Measurements from ENCODE around the gene TPI1. TPM values are rescaled to one million over a fixed set of nuclear protein-coding genes. Genes with fewer than 3 reads are reported as not detected.
"Not testable (repeated sequence)": the region's sequence is repeated elsewhere in the genome, so short reads cannot be mapped to it uniquely, and the experiment has no call there.

Gene TPI1
- total RNA-seq, 1 experiment from 2014 or later = 1,607 TPM

DNA sequence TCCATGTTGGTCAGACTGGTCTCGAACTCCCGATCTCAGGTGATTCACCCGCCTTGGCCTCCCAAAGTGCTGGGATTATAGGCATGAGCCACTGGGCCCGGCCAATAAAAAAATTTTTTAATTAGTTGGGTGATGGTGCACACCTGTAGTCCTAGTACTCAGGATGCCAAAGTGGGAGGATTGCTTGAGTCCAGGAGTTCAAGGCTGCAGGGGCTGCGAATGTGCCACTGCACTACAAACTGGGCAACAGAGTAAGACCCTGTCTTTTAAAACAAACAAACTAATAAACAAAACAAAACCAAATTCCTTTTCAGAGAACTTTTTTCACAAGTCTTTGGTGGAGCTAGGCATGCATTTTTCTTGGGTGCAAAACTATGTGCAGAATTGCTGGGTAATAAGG lies 15.9 kb downstream of the TPI1 start:
- Histone ChIP-seq H3K36me3 (replicated peaks; ENCODE audit: control insufficient read depth, insufficient read depth, low read length) (no peaks in the 10 kb centered on the region; the same call in 1 of the 2 replicates), H3K27me3 (ENCODE audit: control insufficient read depth, insufficient read depth, low read length) (no peaks in the 10 kb centered on the region), H3K4me3 (ENCODE audit: insufficient read depth, low read depth, low read length) (no peak overlapping the region)
- DNase-seq = no peak

DNA sequence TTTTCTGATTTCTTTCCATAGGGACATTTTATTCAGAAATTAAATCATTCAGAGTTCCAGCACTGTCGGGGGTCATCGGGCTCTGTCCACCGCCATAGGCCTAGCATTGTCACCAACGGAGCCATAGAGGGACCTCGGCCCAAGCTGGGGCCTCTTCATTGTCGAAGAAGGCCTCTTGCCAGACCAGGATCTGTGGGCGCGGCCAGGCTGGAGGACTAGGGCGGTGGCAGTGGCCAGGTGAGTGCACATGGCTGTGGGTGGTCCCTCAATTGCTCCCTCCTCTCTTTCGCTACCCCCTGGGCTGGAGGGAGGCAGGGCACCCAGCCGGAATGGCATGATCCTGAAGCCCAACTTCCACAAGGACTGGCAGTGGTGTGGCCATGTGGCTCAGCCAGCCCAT lies 16.4 kb downstream of the TPI1 start:
- Histone ChIP-seq H3K36me3 (replicated peaks; ENCODE audit: control insufficient read depth, insufficient read depth, low read length) (no peaks in the 10 kb centered on the region; the same call in 1 of the 2 replicates), H3K4me3 (ENCODE audit: insufficient read depth, low read depth, low read length) (no peak overlapping the region), H3K27me3 (ENCODE audit: control insufficient read depth, insufficient read depth, low read length) (no peaks in the 10 kb centered on the region)
- peak; percentile 13 for DNase-seq

DNA sequence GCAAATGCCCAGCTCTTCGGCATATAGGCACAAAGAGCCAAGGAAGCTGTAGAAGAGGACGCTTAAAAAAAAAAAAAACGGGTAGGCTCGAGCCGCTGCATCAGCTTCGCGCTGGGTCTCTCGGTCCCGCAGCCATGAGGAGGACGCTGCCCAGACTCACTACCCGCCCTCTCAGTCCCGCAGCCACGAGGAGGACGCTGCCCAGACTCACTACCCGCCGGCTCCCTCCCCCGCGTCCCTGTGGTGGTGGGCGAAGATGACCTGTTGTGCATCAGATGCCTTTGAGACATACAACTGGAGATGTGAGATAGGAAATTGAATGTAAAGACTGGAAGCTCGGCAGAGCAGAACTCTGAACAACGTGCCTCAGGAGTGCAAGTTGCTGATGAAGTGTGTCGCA lies 17.2 kb downstream of the TPI1 start:
- Histone ChIP-seq H3K4me3 (ENCODE audit: insufficient read depth, low read depth, low read length) (no peak overlapping the region), H3K27me3 (ENCODE audit: control insufficient read depth, insufficient read depth, low read length) (no peaks in the 10 kb centered on the region), H3K36me3 (replicated peaks; ENCODE audit: control insufficient read depth, insufficient read depth, low read length) (no peaks in the 10 kb centered on the region; the same call in 1 of the 2 replicates)
- DNase-seq = no peak

DNA sequence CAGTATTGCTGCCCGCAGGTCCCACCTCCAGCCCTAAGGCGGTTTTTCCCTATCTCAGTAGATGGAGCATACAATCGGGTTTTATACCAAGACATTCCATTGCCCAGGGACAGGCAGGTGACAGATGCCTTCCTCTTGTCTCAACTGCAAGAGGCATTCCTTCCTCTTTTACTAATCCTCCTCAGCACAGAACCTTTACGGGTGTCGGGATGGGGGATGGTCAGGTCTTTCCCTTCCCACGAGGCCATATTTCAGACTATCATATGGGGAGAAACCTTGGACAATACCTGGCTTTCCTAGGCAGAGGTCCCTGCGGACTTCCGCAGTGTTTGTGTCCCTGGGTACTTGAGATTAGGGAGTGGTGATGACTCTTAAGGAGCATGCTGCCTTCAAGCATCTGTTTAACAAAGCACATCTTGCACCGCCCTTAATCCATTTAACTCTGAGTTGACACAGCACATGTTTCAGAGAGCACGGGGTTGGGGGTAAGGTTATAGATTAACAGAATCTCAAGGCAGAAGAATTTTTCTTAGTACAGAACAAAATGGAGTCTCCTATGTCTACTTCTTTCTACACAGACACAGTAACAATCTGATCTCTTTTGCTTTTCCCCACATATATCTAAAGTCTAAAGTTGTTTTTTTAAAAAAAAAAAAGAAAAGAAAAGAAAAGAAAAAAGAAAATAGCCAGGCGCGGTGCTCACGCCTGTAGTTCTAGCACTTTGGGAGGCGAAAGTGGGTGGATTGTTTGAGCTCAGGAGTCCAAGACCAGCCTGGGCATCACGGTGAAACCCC lies 19.1 kb downstream of the TPI1 start:
- DNase-seq; H3K4me3 ChIP-seq (ENCODE audit: insufficient read depth, low read depth, low read length); H3K36me3 ChIP-seq (replicated peaks; ENCODE audit: control insufficient read depth, insufficient read depth, low read length); H3K27me3 ChIP-seq (ENCODE audit: control insufficient read depth, insufficient read depth, low read length): not testable (repeated sequence)

DNA sequence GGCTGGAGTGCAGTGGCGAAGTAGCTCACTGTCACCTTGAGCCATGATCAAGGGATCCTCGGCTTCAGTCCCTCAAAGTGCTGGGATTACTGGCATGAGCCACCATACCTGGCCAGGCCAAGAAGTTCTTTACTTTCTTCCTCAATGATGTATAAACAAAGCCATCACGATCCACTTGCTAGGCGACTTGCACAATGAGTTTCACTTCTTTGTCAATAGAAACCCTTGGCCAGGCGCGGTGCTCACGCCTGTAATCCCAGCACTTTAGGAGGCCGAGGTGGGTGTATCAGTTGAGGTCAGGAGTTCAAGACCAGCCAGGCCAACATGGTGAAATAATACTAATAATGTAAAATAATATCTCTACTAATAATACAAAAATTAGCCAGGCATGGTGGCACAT lies 20.1 kb downstream of the TPI1 start:
- no peak for DNase-seq
- H3K4me3 ChIP-seq (ENCODE audit: insufficient read depth, low read depth, low read length) = no peak overlapping the region
- no peaks in the 10 kb centered on the region for H3K27me3 ChIP-seq (ENCODE audit: control insufficient read depth, insufficient read depth, low read length)
- no peaks in the 10 kb centered on the region; the same call in 1 of the 2 replicates for H3K36me3 ChIP-seq (replicated peaks; ENCODE audit: control insufficient read depth, insufficient read depth, low read length)

DNA sequence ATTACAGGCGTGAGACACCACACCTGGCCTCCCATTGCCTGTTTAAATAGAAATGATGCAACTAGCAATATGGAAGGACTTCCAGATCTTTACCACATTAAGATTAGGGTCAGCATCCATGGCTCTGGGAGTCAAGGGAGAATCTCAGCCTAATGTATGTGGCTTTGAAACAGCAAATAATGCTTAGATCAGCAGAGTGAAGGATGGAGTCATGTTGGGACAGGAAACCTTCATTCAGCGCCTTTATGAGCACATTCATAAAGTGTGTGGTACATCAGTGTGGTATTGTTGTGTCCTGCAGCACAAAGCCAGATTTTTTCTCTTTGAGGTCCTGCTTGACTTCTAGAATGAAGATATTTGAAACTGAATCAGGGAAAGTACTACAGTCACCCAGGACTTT lies 21.0 kb downstream of the TPI1 start:
- H3K36me3 ChIP-seq (replicated peaks; ENCODE audit: control insufficient read depth, insufficient read depth, low read length) = no peaks in the 10 kb centered on the region; the same call in 1 of the 2 replicates
- no peak for DNase-seq
- no peak overlapping the region for H3K4me3 ChIP-seq (ENCODE audit: insufficient read depth, low read depth, low read length)
- no peaks in the 10 kb centered on the region for H3K27me3 ChIP-seq (ENCODE audit: control insufficient read depth, insufficient read depth, low read length)

DNA sequence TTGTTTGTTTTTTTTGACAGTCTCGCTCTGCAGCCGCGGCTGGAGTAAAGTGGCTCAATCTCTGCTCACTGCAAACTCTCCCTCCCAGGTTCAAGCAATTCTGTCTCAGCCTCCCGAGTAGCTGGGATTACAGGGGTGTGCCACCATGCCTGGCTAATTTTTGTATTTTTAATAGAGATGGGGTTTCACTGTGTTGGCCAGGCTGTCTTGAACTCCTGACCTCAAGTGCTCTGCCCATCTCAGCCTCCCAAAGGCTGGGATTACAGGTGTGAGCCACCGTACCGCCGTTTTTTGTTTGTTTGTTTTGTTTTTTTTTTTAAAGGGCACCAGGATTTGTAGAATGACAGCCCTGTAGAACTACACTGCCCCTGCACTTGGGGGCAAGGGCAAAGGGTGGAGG lies 21.5 kb downstream of the TPI1 start:
- H3K4me3 ChIP-seq (ENCODE audit: insufficient read depth, low read depth, low read length); DNase-seq: not testable (repeated sequence)

DNA sequence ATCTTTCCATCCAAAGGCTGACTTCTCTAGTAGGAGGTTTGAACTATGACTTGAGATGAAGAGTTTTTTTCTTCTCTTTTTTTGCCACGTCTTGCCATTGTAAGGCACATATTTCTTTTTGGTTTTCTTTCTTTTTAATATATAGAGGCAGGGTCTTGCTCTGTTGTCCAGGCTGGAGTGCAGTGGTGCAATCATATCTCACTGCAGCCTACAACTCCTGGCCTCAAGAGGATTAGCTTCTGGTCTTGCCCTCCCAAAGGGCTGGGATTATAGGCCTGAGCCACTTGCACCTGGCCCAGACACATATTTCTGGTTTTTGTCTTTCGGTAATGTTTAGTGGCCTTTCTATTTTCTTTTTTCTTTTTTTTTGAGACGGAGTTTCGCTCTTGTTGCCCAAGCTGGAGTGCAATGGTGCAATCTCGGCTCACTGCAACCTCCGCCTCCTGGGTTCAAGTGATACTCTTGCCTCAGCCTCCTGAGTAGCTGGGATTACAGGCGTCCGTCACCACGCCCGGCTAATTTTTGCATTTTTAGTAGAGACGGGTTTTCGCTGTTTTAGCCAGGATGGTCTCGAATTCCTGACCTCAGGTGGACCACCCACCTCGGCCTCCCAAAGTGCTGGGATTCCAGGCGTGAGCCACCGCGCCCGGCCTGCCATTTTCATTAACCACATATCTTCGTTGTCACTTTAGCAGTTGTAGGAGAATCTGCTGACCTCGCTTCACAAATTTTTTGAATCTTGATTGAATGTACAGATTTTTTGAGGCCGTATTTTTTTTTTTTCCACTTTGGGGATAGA lies 22.6 kb downstream of the TPI1 start:
- DNase-seq; H3K4me3 ChIP-seq (ENCODE audit: insufficient read depth, low read depth, low read length); H3K27me3 ChIP-seq (ENCODE audit: control insufficient read depth, insufficient read depth, low read length); H3K36me3 ChIP-seq (replicated peaks; ENCODE audit: control insufficient read depth, insufficient read depth, low read length): not testable (repeated sequence)

More for the DNA sequence above, 21.5 kb downstream of the TPI1 start:
- not testable (repeated sequence) for H3K36me3 ChIP-seq (replicated peaks; ENCODE audit: control insufficient read depth, insufficient read depth, low read length); H3K27me3 ChIP-seq (ENCODE audit: control insufficient read depth, insufficient read depth, low read length)

DNA sequence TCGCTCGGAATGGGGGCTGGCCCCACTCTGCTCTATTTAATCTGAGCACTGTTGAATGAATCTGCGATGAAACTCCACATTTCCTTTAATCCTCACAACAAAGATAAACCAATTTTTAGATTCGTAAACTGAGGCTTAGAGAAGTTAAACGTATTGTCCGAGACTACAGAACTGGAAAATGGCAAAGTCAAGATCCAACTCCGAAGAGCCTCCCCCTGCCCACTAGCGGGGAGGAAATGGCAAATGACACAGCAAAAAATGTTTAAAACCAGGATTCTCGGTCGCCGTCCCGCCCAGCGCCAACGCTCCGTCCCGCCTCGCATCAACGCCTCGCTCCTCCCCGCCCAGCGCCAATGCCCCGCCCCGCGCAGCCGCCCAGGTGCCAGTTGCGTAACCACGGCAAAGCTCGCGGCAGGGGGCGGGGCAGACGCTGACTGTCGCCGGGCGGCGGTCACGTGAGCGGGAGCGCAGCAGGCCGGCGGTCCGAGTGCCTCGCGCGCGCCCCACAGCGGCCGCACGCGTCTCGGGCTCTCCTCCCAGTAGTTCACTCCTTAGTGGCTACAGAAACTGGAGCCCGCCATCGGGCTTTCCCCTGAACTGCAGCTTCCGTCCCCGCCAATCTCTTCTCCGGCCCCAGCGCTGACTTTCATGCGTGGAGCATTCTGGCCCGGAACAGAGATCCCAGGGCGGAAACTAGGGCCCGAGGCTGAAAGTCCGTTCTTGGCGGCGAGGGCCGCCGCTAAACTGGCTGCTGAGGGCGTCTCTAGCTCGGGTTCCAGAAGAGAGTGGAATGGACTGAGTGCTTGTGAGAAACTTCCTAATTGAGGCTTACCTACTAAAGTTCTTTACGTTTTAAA lies 23.7 kb downstream of the TPI1 start:
- DNase-seq = peak; percentile 97
- H3K36me3 ChIP-seq (replicated peaks; ENCODE audit: control insufficient read depth, insufficient read depth, low read length) = no peaks in the 10 kb centered on the region
- H3K27me3 ChIP-seq (ENCODE audit: control insufficient read depth, insufficient read depth, low read length) = no peaks in the 10 kb centered on the region
- peak overlapping the region; percentile 60 for H3K4me3 ChIP-seq (ENCODE audit: insufficient read depth, low read depth, low read length)

DNA sequence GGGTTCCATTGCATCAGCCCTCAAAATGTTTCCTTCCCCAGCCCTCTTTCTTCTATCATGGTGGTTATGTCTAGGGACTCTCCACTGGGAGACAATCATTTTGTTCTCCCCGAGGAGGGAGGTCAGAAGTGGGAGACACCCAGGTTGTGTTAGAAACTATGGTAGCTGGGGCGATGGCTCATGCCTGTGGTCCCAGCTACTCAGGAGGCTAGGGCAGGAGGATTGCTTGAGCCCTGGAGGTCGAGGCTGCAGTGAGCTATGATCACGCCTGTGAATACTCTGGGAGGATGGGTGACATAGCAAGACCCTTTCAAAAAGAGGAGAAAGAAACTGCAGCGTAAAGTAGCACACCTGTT lies 24.3 kb downstream of the TPI1 start:
- Histone ChIP-seq H3K27me3 (ENCODE audit: control insufficient read depth, insufficient read depth, low read length) (no peaks in the 10 kb centered on the region), H3K36me3 (replicated peaks; ENCODE audit: control insufficient read depth, insufficient read depth, low read length) (no peaks in the 10 kb centered on the region), H3K4me3 (ENCODE audit: insufficient read depth, low read depth, low read length) (peak overlapping the region; percentile 60)
- no peak for DNase-seq

DNA sequence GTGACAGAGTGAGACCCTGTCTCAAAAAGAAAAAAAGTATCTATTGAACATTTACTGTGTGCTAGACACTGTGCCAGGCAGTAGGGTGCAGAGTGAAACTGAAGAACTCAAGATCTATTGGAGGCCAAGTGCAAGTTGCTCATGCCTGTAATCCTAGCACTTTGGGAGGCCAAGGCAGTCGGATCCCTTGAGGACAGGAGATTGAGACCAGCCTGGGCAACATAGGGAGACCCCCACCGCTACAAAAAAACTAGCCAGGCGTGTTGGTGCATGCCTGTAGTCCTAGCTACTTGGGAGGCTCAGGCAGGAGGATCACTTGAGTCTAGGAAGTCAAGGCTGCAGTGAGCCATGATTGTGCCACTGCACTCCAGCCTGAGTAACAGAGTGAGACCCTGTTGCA lies 25.4 kb downstream of the TPI1 start:
- not testable (repeated sequence) for H3K27me3 ChIP-seq (ENCODE audit: control insufficient read depth, insufficient read depth, low read length); H3K36me3 ChIP-seq (replicated peaks; ENCODE audit: control insufficient read depth, insufficient read depth, low read length); DNase-seq; H3K4me3 ChIP-seq (ENCODE audit: insufficient read depth, low read depth, low read length)

DNA sequence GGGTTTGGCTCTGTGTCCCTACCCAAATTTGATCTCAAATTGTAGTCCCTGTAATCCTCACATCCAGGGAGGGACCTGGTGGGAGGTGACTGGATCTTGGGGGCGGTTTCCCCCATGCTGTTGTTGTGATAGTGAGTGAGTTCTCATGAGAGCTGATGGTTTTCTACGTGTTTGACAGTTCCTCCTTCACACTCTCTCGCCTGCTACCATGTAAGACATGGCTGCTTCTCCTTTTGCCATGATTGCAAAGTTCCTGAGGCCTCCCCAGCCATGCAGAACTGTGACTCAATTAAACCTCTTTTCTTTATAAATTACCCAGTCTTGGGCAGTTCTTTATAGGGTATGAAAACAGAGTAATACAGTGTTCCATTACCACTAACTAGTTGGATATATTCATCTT lies 27.0 kb downstream of the TPI1 start:
- no peak for DNase-seq
- H3K27me3 ChIP-seq (ENCODE audit: control insufficient read depth, insufficient read depth, low read length) = no peaks in the 10 kb centered on the region
- H3K4me3 ChIP-seq (ENCODE audit: insufficient read depth, low read depth, low read length) = no peak overlapping the region
- no peaks in the 10 kb centered on the region for H3K36me3 ChIP-seq (replicated peaks; ENCODE audit: control insufficient read depth, insufficient read depth, low read length)

DNA sequence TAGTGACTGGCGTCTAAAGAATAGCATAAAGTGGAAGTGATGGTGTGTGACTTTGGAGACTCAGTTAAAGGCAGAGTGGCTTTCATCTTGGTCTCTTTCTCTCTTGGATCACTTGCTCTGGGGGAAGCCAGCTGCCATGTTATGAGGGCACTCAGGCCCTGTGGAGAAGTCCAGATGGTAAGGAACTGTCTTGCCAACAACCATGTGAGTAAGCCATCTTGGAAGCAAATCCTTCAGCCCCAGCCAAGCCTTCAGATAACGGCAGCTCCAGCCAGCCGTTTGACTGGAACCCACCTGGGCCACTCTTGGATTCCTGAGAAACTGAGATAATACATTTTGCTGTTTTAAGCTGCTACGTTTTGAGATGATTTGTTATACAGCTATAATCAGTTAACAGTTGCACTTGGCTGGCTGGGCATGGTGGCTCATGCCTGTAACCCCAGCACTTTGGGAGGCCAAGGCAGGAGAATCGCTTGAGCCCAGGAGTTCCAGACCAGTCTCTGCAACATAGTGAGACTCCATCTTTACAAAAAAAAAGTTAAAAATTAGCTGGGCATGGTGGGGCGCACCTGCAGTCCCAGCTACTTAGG lies 29.6 kb downstream of the TPI1 start:
- Histone ChIP-seq H3K27me3 (ENCODE audit: control insufficient read depth, insufficient read depth, low read length) (no peaks in the 10 kb centered on the region), H3K36me3 (replicated peaks; ENCODE audit: control insufficient read depth, insufficient read depth, low read length) (no peaks in the 10 kb centered on the region), H3K4me3 (ENCODE audit: insufficient read depth, low read depth, low read length) (no peak overlapping the region)
- no peak for DNase-seq

DNA sequence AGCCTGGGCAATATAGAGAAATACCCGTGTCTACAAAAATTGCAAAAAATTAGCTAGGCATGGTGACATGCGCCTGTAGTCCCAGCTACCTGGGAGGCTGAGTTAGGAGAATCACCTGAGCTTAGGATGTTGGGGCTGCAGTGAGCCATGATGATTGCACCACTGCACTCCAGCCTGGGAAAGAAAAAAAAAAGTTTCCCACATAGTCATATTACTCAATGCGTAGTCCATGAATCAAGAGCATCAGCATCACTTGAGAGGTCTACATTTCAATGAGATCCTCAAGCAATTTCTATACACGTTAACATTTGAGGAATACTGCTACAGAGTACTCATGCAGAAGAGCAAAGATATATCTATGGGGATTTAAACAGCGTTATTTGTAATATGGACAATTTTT lies 32.1 kb downstream of the TPI1 start:
- no peak for DNase-seq
- Histone ChIP-seq H3K4me3 (ENCODE audit: insufficient read depth, low read depth, low read length) (no peak overlapping the region), H3K36me3 (replicated peaks; ENCODE audit: control insufficient read depth, insufficient read depth, low read length) (no peaks in the 10 kb centered on the region), H3K27me3 (ENCODE audit: control insufficient read depth, insufficient read depth, low read length) (no peaks in the 10 kb centered on the region)
